DMS153 (cell line): ENCODE measurements around the gene PPP2R2D.
"Not testable (repeated sequence)": the region's sequence is repeated elsewhere in the genome, so short reads cannot be mapped to it uniquely, and the experiment has no call there.

ENCODE experiments used
- DNase-seq: peaks from one replicate; lab custom pipeline; 2025; lab: John Stamatoyannopoulos, UW

The PPP2R2D gene

DNA sequence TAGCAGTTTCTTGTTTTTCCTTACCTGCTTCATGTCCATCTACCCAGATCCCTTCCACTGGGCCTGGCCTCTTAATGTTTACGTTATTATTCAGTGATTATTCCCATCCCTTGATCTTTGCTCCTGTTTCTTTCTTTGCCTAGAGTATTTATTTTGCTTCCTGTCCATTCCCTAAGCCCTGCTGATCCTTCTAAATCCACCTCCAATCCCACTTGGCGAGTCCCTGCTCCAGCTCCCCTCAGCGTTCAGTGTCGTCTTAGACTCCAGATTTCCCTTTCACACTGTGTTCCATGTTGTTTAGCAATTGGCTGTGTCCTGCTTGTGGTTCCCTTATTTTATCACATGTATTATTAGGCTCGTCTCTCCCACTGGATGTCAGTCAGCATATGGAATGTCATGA is 7.3 kb downstream of the PPP2R2D start:
- DNase-seq, result no peak

GRCh38 chr10:131909014-131909808 is 8.4 kb downstream of the PPP2R2D start:
- DNase-seq, result no peak

- no peak for DNase-seq
Observed at GRCh38 chr10:131909929-131910328, 9.1 kb downstream of the PPP2R2D start.

GRCh38 chr10:131910663-131911314 is 10.0 kb downstream of the PPP2R2D start:
- no peak for DNase-seq

DNA sequence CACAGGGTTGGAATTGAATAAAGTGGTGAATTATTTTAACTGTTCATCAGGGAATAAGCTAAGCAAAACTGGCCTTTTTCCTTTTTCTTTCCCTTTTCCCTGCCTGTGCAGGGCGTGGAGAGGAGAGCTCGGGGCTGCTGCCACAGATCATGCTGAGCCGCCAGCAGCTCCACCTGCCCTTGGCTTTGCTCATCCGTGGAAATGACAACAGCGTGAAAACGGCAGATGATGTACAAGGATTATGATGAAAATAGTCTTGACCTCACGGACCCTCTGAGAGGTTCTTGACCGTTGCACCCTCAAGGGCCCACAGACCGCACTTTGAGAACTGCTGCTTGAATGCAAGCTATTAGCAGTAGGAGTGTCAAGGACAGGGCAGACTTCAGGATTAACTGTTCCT is 10.6 kb downstream of the PPP2R2D start:
- no peak for DNase-seq

- no peak for DNase-seq
Observed at GRCh38 chr10:131912620-131913019, 11.8 kb downstream of the PPP2R2D start.

- DNase-seq, result no peak
Observed at GRCh38 chr10:131915484-131915883, 14.7 kb downstream of the PPP2R2D start.

- DNase-seq, result no peak
Observed at GRCh38 chr10:131915990-131916766, 15.4 kb downstream of the PPP2R2D start.

GRCh38 chr10:131916767-131917160 is 16.0 kb downstream of the PPP2R2D start:
- DNase-seq, result not testable (repeated sequence)

GRCh38 chr10:131917496-131917895 is 16.7 kb downstream of the PPP2R2D start:
- not testable (repeated sequence) for DNase-seq

DNA sequence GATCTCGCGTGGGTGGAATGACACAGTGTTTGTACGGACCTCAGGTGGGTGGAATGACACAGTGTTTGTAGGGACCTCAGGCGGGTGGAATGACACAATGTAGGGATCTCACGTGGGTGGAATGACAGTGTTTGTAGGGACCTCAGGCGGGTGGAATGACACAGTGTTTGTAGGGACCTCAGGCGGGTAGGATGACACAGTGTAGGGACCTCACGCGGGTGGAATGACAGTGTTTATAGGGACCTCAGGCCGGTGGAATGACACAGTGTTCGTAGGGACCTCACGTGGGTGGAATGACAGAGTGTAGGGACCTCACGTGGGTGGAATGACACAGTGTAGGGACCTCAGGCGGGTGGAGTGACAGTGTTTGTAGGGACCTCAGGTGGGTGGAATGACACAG is 18.7 kb downstream of the PPP2R2D start:
- not testable (repeated sequence) for DNase-seq

- no peak for DNase-seq
Observed at GRCh38 chr10:131920151-131920550, 19.3 kb downstream of the PPP2R2D start.

DNA sequence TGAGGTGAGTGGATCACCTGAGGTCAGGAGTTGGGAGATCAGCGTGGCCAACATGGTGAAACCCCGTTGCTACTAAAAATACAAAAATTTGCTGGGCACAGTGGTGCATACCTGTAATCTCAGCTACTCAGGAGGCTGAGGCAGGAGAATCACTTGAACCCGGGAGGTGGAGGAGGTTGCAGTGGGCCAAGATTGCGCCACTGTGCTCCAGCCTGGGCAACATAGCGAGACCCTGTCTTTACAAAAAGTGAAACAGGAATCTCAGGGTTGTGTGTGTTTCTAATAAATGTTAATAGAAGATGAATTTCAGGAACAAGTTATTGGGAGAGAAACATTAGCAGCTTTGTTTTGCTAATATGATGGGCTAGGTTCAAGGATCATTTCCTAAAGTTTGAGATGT is 19.9 kb downstream of the PPP2R2D start:
- DNase-seq, result no peak

- DNase-seq, result no peak
Observed at GRCh38 chr10:131921184-131921583, 20.4 kb downstream of the PPP2R2D start.

GRCh38 chr10:131923038-131923756 is 22.4 kb downstream of the PPP2R2D start:
- DNase-seq, result no peak

DNA sequence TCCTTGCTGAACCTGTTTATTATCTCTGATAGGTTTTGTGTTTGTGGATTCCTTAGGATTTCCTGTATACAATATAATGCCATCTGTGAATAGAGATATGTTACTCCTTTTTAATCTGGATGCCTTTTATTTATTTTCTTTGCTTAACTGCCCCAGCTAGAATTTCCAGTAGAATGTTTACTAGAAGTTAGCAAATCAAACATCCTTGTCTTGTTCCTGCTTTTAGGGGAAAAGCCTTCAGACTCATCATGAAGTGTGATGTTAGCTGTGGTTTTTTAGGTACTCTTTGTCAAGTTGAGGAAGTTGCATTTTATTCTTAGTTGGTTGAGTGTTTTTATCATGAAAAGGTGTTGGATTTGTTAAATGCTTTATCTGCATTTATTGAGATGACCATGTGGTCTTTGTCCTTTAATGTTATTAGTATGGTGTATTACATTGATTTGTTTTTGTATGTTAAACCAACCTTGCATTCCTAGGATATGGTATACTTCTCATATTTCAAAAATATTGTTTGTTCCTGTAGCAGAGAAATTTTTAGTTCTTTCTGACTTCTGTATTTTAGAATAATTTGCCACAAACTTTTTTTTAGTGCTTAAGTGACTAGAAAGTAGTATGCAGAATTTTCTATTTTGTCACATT is 24.3 kb downstream of the PPP2R2D start:
- DNase-seq, result no peak

GRCh38 chr10:131925716-131926115 is 24.9 kb downstream of the PPP2R2D start:
- no peak for DNase-seq

- DNase-seq, result no peak
Observed at GRCh38 chr10:131926253-131926652, 25.4 kb downstream of the PPP2R2D start.

GRCh38 chr10:131926743-131927595 is 26.2 kb downstream of the PPP2R2D start:
- DNase-seq, result no peak

- no peak for DNase-seq
Observed at GRCh38 chr10:131928248-131929095, 27.7 kb downstream of the PPP2R2D start.
